Tibial artery (tissue), 4 donors: ENCODE results near the gene BPIFB2.

Experiments used
- DNase-seq, 2 donors: peaks; one replicate each; pipeline ENCODE4 v3.0.0-alpha.2; 2019
- H3K27ac ChIP-seq, 2 donors: fragments of 200-600 bp; sonication (generic) in 1 of 2; 1 replicate in 1 of 2; 2 replicates in 1 of 2; pipeline ENCODE4 v1.5.1; 2018 to 2019; ENCODE audit warnings: mild to moderate bottlenecking in 1 of 2
- H3K27me3 ChIP-seq, 2 donors: fragments of 200-600 bp; sonication (generic) in 1 of 2; one replicate each; pipeline versions ENCODE4 v1.5.1 to v1.6.0; 2016 to 2019
- H3K36me3 ChIP-seq, 3 donors: fragments of 200-600 bp; sonication (generic) in 2 of 3; one replicate each; pipeline ENCODE4 v1.5.1; 2016 to 2019; ENCODE audit warnings: mild to moderate bottlenecking in 2 of 3
- H3K4me1 ChIP-seq, 4 donors: fragments of 200-600 bp; sonication (generic) in 2 of 4; 1 replicate in 3 of 4; 2 replicates in 1 of 4; pipeline ENCODE4 v1.5.1; 2016 to 2019
- H3K4me3 ChIP-seq, 2 donors: fragments of 200-600 bp; sonication (generic) in 1 of 2; 1 replicate in 1 of 2; 2 replicates in 1 of 2; pipeline ENCODE4 v1.5.1; 2018 to 2019; ENCODE audit warnings: mild to moderate bottlenecking in 2 of 2
- H3K9me3 ChIP-seq, 3 donors: fragments of 200-600 bp; sonication (generic) in 1 of 3; one replicate each; pipeline ENCODE4 v1.5.1; 2016 to 2019
- intact Hi-C: fragments of 100-400 bp; cut with DNase I; formaldehyde crosslinking; loops from one replicate; pipeline ENCODE4 v1.15.0; 2023; ENCODE audit warnings: low total_unique reads
- TF ChIP-seq, protein P1 (sequence below), 2 experiments: fragments of 200-600 bp in 1 of 2; fragments of 450-650 bp in 1 of 2; IDR thresholded peaks; one replicate each; pipeline ENCODE4 v1.5.1; 2017 to 2019; ENCODE audit warnings: antibody characterized with exemption in 2 of 2, mild to moderate bottlenecking in 1 of 2, moderate library complexity in 1 of 2

Gene BPIFB2

GRCh38 chr20:33053291-33054106 lies 46.0 kb downstream of the BPIFB2 start, which contains the start of gene BPIFB3:
Gene BPIFB3 (plus strand): TSS chr20:33053903. CDS start chr20:33055436, 1,533 bp downstream.
- DNase-seq: no peak
- Histone ChIP-seq H3K9me3 (no peaks in the 10 kb centered on the region), H3K27ac (no peak within 1 kb of the TSS), H3K36me3 (no peaks in the 10 kb centered on the region), H3K4me1 (no peaks in the 10 kb centered on the region), H3K27me3 (peaks cover 0 to 23% of the 10 kb centered on the region in 2 donors), H3K4me3 (no peak within 1 kb of the TSS)
- TF ChIP-seq, protein P1, sequence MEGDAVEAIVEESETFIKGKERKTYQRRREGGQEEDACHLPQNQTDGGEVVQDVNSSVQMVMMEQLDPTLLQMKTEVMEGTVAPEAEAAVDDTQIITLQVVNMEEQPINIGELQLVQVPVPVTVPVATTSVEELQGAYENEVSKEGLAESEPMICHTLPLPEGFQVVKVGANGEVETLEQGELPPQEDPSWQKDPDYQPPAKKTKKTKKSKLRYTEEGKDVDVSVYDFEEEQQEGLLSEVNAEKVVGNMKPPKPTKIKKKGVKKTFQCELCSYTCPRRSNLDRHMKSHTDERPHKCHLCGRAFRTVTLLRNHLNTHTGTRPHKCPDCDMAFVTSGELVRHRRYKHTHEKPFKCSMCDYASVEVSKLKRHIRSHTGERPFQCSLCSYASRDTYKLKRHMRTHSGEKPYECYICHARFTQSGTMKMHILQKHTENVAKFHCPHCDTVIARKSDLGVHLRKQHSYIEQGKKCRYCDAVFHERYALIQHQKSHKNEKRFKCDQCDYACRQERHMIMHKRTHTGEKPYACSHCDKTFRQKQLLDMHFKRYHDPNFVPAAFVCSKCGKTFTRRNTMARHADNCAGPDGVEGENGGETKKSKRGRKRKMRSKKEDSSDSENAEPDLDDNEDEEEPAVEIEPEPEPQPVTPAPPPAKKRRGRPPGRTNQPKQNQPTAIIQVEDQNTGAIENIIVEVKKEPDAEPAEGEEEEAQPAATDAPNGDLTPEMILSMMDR (IDR thresholded peaks at IDR 0.05): no peak
- intact Hi-C loops: no loop called here

DNA sequence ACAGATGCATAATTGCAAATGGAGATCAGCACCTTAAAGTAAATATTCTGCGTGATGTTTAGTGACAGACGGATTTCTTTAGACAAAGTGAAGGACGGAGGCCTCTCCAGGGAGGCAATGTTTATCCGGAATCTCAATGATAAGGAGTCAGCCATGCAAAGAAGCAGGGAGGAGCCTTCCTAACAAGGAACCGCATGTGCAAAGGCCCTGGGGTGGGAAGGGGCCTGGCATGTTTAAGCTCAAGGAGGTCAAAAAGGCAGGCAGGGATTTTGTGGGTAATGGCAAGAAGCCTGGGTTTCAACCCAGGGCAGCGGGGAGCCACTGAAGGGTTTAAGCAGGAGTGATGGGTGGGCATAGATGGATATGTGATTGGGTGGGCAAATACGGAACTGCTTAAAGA lies 46.9 kb downstream of the BPIFB2 start:
- H3K27me3 ChIP-seq: peaks cover 0 to 23% of the 10 kb centered on the region in 2 donors
- no peak overlapping the region for H3K4me3 ChIP-seq
- no peaks in the 10 kb centered on the region for H3K4me1 ChIP-seq
- H3K27ac ChIP-seq: no peak overlapping the region
- H3K36me3 ChIP-seq: no peaks in the 10 kb centered on the region
- DNase-seq: no peak
- TF ChIP-seq, protein P1 (IDR thresholded peaks at IDR 0.05): no peak
- H3K9me3 ChIP-seq: no peaks in the 10 kb centered on the region
- intact Hi-C loops: no loop called here

DNA sequence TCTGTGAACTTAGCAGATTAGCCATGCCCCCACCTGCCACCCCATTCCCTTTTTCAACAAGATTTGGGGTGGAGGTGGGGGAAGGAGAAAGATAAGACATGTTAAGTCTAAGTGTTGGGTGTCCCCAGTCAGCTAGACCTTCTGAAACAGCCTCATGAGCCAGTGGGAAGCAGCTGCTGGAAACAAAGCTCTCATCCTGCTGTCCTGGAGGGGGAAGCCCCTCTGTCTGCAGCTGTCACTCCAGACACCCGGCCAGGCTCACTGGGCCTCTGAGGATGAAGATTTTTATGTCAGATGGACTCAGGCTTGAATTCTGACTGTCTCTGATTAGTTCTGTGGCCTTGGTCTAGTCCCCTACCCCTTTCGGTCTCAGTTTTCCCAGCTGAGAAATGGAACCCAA lies 47.3 kb downstream of the BPIFB2 start:
- no peak for DNase-seq
- intact Hi-C loops: no loop called here

DNA sequence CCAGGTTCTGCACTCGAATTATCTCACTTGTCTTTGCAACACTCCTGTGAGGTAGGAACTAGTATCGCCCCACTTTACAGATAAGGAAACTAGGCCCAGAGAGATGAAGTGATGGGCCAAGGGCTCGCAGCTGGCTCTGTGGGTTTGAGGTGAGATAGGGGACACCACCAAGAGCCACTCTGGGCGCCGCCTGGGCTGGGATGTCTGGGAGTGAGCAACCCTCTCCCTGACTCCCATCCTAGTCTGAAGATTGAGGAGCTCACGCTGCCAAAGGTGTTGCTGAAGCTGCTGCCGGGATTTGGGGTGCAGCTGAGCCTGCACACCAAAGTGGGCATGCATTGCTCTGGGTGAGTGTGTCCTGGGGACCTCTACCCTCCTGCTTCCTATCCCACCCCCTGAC lies 51.6 kb downstream of the BPIFB2 start:
- Histone ChIP-seq H3K4me3 (no peak overlapping the region), H3K36me3 (no peaks in the 10 kb centered on the region), H3K27ac (no peak overlapping the region), H3K4me1 (no peaks in the 10 kb centered on the region), H3K27me3 (peaks cover 0 to 15% of the 10 kb centered on the region in 2 donors), H3K9me3 (no peaks in the 10 kb centered on the region)
- intact Hi-C loops: no loop called here
- TF ChIP-seq, protein P1 (IDR thresholded peaks at IDR 0.05): no peak
- no peak for DNase-seq

More for the DNA sequence above, 47.3 kb downstream of the BPIFB2 start:
- TF ChIP-seq, protein P1 (IDR thresholded peaks at IDR 0.05): no peak
- Histone ChIP-seq H3K36me3 (no peaks in the 10 kb centered on the region), H3K27ac (no peak overlapping the region), H3K27me3 (peaks cover 0 to 27% of the 10 kb centered on the region in 2 donors), H3K9me3 (no peaks in the 10 kb centered on the region), H3K4me3 (no peak overlapping the region), H3K4me1 (no peaks in the 10 kb centered on the region)

- no peak overlapping the region for H3K4me3 ChIP-seq
- no peak for DNase-seq
- H3K27me3 ChIP-seq: peaks cover 0 to 11% of the 10 kb centered on the region in 2 donors
- intact Hi-C loops: no loop called here
- TF ChIP-seq, protein P1 (IDR thresholded peaks at IDR 0.05): no peak
- H3K27ac ChIP-seq: no peak overlapping the region
- no peaks in the 10 kb centered on the region for H3K36me3 ChIP-seq
- H3K9me3 ChIP-seq: no peaks in the 10 kb centered on the region
- no peaks in the 10 kb centered on the region for H3K4me1 ChIP-seq
These were observed 52.4 kb downstream of the BPIFB2 start for GRCh38 chr20:33059741-33060390.
